ENCODE data around the gene ZIC1. TPM values are rescaled to one million over a fixed set of nuclear protein-coding genes. Genes with fewer than 3 reads are reported as not detected.

The ZIC1 gene
- total and polyA plus RNA-seq, 2 experiments from 2014 or later = 15.5 to 18.2 TPM

- DNase-seq = no peak
- no peaks in the 10 kb centered on the region for H3K4me1 ChIP-seq (ENCODE audit: insufficient read depth)
- H3K4me2 ChIP-seq (ENCODE audit: unreplicated experiment) = no peak overlapping the region
- H3K9me3 ChIP-seq (ENCODE audit: low read depth) = no peaks in the 10 kb centered on the region
- no peak overlapping the region for H3K4me3 ChIP-seq
- 31 to 42% methylated on average over 2 of the region's 2 CpGs for WGBS, 2 experiments (ENCODE audit: low coverage in 1 of 2, low lambda C conversion rate in 2 of 2, missing lambda C conversion rate in 2 of 2)
- H3K27ac ChIP-seq = no peak overlapping the region
- no peak overlapping the region for H3K9ac ChIP-seq
- H3K79me2 ChIP-seq (ENCODE audit: insufficient read depth) = no peaks in the 10 kb centered on the region
- H3K36me3 ChIP-seq (ENCODE audit: low read depth) = no peaks in the 10 kb centered on the region
- no peaks in the 10 kb centered on the region for H4K20me1 ChIP-seq (ENCODE audit: insufficient read depth)
- TF ChIP-seq EZH2 (IDR thresholded peaks at IDR 0.05; ENCODE audit: insufficient read depth, poor library complexity, severe bottlenecking) (peak; percentile 29), EZH2phosphoT487 (IDR thresholded peaks at IDR 0.05; ENCODE audit: insufficient read depth, low read depth) (no peak)
- no peak overlapping the region for H2AFZ ChIP-seq
- in situ Hi-C loops (cut with MboI) = no loop called here
- H3K27me3 ChIP-seq (replicated peaks; ENCODE audit: insufficient read depth) = peaks cover 86% of the 10 kb centered on the region
- no peaks in the 10 kb centered on the region for H3F3A ChIP-seq (ENCODE audit: insufficient read depth)
- no peaks in the 10 kb centered on the region for H3K9me2 ChIP-seq (ENCODE audit: insufficient read depth)
These were observed 41.0 kb upstream of the ZIC1 start for GRCh38 chr3:147368151-147368550.

GRCh38 chr3:147368561-147369221, 40.5 kb upstream of the ZIC1 start:
- Histone ChIP-seq H3K27me3 (replicated peaks; ENCODE audit: insufficient read depth) (peaks cover 92% of the 10 kb centered on the region), H3F3A (ENCODE audit: insufficient read depth) (no peaks in the 10 kb centered on the region), H4K20me1 (ENCODE audit: insufficient read depth) (no peaks in the 10 kb centered on the region), H3K79me2 (ENCODE audit: insufficient read depth) (no peaks in the 10 kb centered on the region), H2AFZ (no peak overlapping the region), H3K4me1 (ENCODE audit: insufficient read depth) (no peaks in the 10 kb centered on the region), H3K4me2 (ENCODE audit: unreplicated experiment) (no peak overlapping the region), H3K9me3 (ENCODE audit: low read depth) (no peaks in the 10 kb centered on the region), H3K9me2 (ENCODE audit: insufficient read depth) (no peaks in the 10 kb centered on the region), H3K27ac (no peak overlapping the region), H3K36me3 (ENCODE audit: low read depth) (no peaks in the 10 kb centered on the region), H3K9ac (no peak overlapping the region), H3K4me3 (no peak overlapping the region)
- no peak for DNase-seq
- no peak for TF ChIP-seq EZH2 (IDR thresholded peaks at IDR 0.05; ENCODE audit: insufficient read depth, poor library complexity, severe bottlenecking)
- TF ChIP-seq EZH2phosphoT487 (IDR thresholded peaks at IDR 0.05; ENCODE audit: insufficient read depth, low read depth) = peak; percentile 69; the same call in 1 of the 2 replicates
- in situ Hi-C loops (cut with MboI) = no loop called here
- WGBS, 2 experiments (ENCODE audit: low coverage in 1 of 2, low lambda C conversion rate in 2 of 2, missing lambda C conversion rate in 2 of 2) = 21 to 27% methylated on average over 16 of the region's 16 CpGs

GRCh38 chr3:147369231-147369630, 39.9 kb upstream of the ZIC1 start:
- Histone ChIP-seq H3K36me3 (ENCODE audit: low read depth) (no peaks in the 10 kb centered on the region), H3F3A (ENCODE audit: insufficient read depth) (no peaks in the 10 kb centered on the region), H4K20me1 (ENCODE audit: insufficient read depth) (no peaks in the 10 kb centered on the region), H3K9ac (no peak overlapping the region), H3K4me2 (ENCODE audit: unreplicated experiment) (no peak overlapping the region), H3K27ac (no peak overlapping the region), H3K4me1 (ENCODE audit: insufficient read depth) (no peaks in the 10 kb centered on the region), H3K79me2 (ENCODE audit: insufficient read depth) (no peaks in the 10 kb centered on the region), H3K27me3 (replicated peaks; ENCODE audit: insufficient read depth) (peaks cover 94% of the 10 kb centered on the region), H3K9me3 (ENCODE audit: low read depth) (no peaks in the 10 kb centered on the region), H3K4me3 (no peak overlapping the region), H2AFZ (no peak overlapping the region), H3K9me2 (ENCODE audit: insufficient read depth) (no peaks in the 10 kb centered on the region)
- in situ Hi-C loops (cut with MboI) = no loop called here
- 35 to 41% methylated on average over 13 of the region's 13 CpGs for WGBS, 2 experiments (ENCODE audit: low coverage in 1 of 2, low lambda C conversion rate in 2 of 2, missing lambda C conversion rate in 2 of 2)
- TF ChIP-seq EZH2 (IDR thresholded peaks at IDR 0.05; ENCODE audit: insufficient read depth, poor library complexity, severe bottlenecking) = no peak
- TF ChIP-seq EZH2phosphoT487 (IDR thresholded peaks at IDR 0.05; ENCODE audit: insufficient read depth, low read depth) = no peak
- DNase-seq = no peak

GRCh38 chr3:147369661-147370123, 39.5 kb upstream of the ZIC1 start:
- no peak overlapping the region for H3K4me2 ChIP-seq (ENCODE audit: unreplicated experiment)
- no peaks in the 10 kb centered on the region for H4K20me1 ChIP-seq (ENCODE audit: insufficient read depth)
- H3K9me2 ChIP-seq (ENCODE audit: insufficient read depth) = no peaks in the 10 kb centered on the region
- in situ Hi-C loops (cut with MboI) = no loop called here
- no peak overlapping the region for H3K4me3 ChIP-seq
- no peaks in the 10 kb centered on the region for H3K36me3 ChIP-seq (ENCODE audit: low read depth)
- WGBS, 2 experiments (ENCODE audit: low coverage in 1 of 2, low lambda C conversion rate in 2 of 2, missing lambda C conversion rate in 2 of 2) = 26 to 31% methylated on average over 18 of the region's 18 CpGs
- no peak overlapping the region for H3K27ac ChIP-seq
- no peak for DNase-seq
- TF ChIP-seq EZH2phosphoT487 (IDR thresholded peaks at IDR 0.05; ENCODE audit: insufficient read depth, low read depth) = no peak
- TF ChIP-seq EZH2 (IDR thresholded peaks at IDR 0.05; ENCODE audit: insufficient read depth, poor library complexity, severe bottlenecking) = no peak
- H3K79me2 ChIP-seq (ENCODE audit: insufficient read depth) = no peaks in the 10 kb centered on the region
- H2AFZ ChIP-seq = no peak overlapping the region
- peaks cover 94% of the 10 kb centered on the region for H3K27me3 ChIP-seq (replicated peaks; ENCODE audit: insufficient read depth)
- no peaks in the 10 kb centered on the region for H3K4me1 ChIP-seq (ENCODE audit: insufficient read depth)
- no peaks in the 10 kb centered on the region for H3K9me3 ChIP-seq (ENCODE audit: low read depth)
- H3F3A ChIP-seq (ENCODE audit: insufficient read depth) = no peaks in the 10 kb centered on the region
- no peak overlapping the region for H3K9ac ChIP-seq
